ENCODE data around the gene MTRF1.

Gene MTRF1

GRCh38 chr13:41224113-41225110 lies 39.0 kb downstream of the MTRF1 start:
- no peak for DNase-seq (ENCODE audit: low read depth in 2 of 3, low spot score in 2 of 3)

GRCh38 chr13:41222259-41222852 lies 41.0 kb downstream of the MTRF1 start:
- peak; percentile 4 to 14 (median 10) for DNase-seq (ENCODE audit: low read depth in 2 of 3, low spot score in 2 of 3)

GRCh38 chr13:41220401-41220800 lies 43.0 kb downstream of the MTRF1 start:
- no peak for DNase-seq (ENCODE audit: low read depth in 2 of 3, low spot score in 2 of 3)

- no peak for DNase-seq (ENCODE audit: low read depth in 2 of 3, low spot score in 2 of 3)
Observed at GRCh38 chr13:41216160-41216559, 47.2 kb downstream of the MTRF1 start.

DNA sequence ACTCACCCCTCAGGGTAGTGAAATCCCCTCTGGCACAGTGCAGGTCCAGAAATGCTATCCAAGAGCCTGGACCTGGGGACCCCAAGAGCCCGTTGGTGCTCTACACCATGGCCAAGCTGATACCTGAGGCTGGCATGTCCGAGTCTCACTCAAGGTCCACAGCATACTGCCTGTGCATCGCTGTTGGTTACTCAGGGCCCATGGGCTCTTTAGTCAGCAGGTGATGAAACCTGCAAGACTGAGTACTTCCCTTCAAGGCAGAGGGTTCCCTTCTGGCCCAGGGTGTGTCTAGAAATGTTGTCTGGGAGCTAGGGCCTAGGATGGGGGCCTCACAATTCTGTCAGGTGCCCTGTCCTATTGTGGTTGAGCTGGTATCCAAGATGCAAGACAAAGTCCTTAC lies 49.5 kb downstream of the MTRF1 start:
- DNase-seq (ENCODE audit: low read depth in 2 of 3, low spot score in 2 of 3) = no peak

- DNase-seq (ENCODE audit: low read depth in 2 of 3, low spot score in 2 of 3) = no peak
Observed at GRCh38 chr13:41213316-41213715, 50.1 kb downstream of the MTRF1 start.

DNA sequence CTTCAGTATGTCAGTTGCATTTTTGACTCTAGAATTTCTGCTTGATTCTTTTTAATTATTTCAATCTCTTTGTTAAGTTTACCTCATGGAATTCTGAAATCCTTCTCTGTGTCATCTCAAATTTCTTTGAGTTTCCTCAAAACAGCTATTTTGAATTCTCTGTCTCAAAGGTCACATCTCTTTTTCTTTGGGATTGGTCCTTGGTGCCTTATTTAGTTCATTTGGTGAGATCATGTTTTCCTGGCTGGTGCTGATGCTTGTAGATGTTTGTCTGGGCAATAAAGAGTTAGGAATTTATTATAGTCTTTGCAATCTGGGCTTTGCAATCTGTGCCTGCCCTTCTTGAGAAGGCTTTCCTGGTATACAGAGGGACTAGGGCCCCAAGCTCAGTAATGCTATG lies 50.5 kb downstream of the MTRF1 start:
- DNase-seq (ENCODE audit: low read depth in 2 of 3, low spot score in 2 of 3) = no peak

- DNase-seq (ENCODE audit: low read depth in 2 of 3, low spot score in 2 of 3) = no peak
Observed at GRCh38 chr13:41211062-41211461, 52.3 kb downstream of the MTRF1 start.

DNA sequence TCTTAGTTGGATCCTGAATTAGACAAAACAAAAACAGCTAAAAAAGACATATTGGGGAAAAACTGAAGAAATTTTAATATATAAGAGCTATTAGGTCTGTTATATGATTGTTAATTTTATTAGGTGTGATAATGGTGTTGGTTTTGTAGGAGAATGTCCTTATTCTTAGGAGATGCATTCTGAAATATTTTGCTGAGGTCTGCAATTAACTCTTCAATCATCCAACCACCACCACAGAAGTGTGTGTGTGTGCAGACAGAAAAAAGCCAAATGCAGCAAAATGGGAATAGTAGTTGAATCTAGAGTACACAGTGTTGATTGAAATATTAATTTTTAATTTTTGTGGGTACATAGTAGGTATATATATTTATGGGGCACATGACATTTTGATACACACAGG lies 56.9 kb downstream of the MTRF1 start:
- DNase-seq (ENCODE audit: low read depth in 2 of 3, low spot score in 2 of 3) = no peak

- no peak for DNase-seq (ENCODE audit: low read depth in 2 of 3, low spot score in 2 of 3)
Observed at GRCh38 chr13:41203810-41204209, 59.6 kb downstream of the MTRF1 start.

DNA sequence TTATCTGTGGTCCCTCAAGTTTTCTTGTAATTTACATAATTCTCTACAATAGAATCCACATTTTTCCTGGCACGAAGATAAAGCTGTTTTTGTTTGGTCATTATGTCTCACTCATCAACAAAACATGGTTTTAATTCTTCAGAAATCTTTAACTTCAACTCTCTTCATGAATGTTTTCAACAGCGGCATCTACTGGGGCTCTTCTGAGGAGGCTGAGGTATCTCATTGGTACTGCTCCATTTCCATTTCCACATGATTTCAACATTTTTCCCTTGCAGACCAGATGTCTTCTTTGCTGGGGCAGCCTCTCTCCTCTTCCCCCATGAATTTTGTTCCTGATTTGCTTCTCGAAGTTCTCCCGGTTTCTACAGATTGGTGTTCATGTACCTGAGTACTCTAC lies 63.2 kb downstream of the MTRF1 start:
- DNase-seq (ENCODE audit: low read depth in 2 of 3, low spot score in 2 of 3) = no peak

GRCh38 chr13:41199526-41199925 lies 63.9 kb downstream of the MTRF1 start:
- DNase-seq (ENCODE audit: low read depth in 2 of 3, low spot score in 2 of 3) = no peak

- DNase-seq (ENCODE audit: low read depth in 2 of 3, low spot score in 2 of 3) = no peak
Observed at GRCh38 chr13:41199079-41199478, 64.3 kb downstream of the MTRF1 start.

DNA sequence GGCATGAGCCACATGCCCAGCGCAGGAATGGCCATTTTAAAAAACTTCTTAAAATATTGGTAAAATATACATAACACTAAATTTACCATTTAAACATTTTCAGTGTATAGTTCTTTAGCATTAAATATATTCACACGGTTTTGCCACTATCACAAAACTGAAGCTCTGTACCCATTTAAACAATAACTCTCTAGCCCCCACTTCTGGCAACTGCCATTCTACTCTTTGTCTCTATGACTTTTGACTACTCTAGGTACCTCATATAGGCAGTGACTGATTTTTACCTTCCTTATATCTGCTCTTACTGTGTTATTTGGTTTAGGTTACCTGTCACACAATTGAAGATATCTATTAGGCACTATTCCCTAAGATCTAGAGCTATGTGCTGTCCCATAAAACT lies 66.8 kb downstream of the MTRF1 start:
- DNase-seq (ENCODE audit: low read depth in 2 of 3, low spot score in 2 of 3) = no peak

GRCh38 chr13:41196011-41196410 lies 67.4 kb downstream of the MTRF1 start:
- no peak for DNase-seq (ENCODE audit: low read depth in 2 of 3, low spot score in 2 of 3)

DNA sequence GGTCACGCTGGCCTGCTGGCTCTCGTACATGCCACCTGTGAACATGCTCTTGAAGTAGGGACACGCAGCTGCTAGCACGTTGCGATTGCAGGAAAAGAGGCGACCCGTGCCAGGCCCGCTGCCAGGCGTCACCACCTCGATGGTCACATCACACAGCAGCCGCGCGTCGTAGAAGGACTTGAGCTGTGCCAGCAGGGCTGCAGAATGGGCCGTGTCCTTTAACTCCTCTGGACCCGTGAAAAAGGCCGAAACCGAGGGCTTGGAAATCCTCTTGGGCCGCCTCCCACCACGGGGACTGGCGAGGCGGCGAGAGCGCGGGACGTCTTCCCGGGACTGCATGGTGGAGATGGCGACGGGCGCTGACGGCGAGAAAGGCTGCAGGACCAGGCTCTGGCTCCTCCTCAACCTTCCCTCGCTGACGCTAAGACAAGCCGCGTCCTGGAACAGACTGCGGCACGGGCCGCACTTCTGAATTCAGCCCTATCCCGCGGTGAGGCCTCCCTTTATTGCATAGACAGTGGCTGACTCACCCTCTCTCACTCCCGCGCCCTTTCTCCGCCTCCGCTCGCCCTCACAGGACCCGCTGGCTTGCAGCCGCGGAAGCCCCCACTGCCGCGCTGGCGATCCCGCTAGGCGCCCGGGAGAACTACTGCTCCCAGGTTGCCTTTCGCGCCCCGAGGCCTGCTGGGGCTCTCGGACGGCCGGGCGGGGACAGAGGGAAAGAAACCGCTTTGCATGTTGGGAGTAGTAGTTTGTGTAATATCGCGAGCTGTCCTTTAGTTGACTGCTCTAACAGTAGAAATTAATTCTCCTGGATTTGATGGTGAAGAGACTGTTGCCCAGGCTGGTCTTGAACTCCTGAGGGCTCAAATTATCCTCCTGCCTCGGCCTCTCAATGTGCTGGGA lies 69.2 kb downstream of the MTRF1 start, which contains the start of gene KBTBD7:
Gene KBTBD7 (minus strand): TSS at position 651 of the 906 bp plus-strand sequence. CDS start 312 bp downstream, at position 339.
- DNase-seq (ENCODE audit: low read depth in 2 of 3, low spot score in 2 of 3) = peak; percentile 83 to 93 (median 85)

DNA sequence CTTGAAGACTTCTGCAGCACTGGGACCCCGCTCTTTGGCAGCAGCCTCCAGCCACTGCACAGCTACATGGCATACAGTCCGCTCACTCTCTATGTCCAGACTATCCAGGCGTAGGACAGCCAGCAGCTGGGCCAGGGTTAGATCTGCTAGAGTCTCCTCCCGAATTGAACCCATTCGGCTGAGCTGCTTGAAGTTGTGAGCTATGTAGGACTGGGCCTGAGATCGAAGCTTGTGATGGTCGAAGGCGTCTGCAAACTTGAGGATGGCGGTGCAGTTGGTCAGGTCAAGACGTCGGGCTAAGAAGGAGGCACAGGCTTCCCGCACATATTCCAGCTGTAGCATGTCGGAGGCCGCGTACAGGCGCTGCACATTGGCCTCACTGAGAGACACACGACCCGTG lies 69.9 kb downstream of the MTRF1 start:
- no peak for DNase-seq (ENCODE audit: low read depth in 2 of 3, low spot score in 2 of 3)

DNA sequence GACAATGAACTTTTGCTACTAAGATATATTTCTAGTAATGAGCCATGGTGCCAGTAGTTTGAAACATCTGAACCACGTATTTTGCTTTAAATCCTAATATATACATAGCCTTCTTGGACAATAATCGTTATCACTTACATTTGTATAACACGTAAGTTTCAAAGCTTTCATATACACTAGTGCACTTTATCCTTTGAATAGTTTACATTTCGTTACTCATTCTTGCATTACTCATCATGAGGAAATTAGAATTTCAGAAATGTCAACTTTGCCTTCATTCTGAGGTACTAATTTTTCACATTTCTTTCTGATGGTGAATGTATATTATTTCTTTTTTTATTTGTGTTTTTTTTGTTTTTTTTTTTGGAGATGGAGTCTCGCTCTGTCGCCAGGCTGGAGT lies 74.8 kb downstream of the MTRF1 start:
- no peak for DNase-seq (ENCODE audit: low read depth in 2 of 3, low spot score in 2 of 3)

DNA sequence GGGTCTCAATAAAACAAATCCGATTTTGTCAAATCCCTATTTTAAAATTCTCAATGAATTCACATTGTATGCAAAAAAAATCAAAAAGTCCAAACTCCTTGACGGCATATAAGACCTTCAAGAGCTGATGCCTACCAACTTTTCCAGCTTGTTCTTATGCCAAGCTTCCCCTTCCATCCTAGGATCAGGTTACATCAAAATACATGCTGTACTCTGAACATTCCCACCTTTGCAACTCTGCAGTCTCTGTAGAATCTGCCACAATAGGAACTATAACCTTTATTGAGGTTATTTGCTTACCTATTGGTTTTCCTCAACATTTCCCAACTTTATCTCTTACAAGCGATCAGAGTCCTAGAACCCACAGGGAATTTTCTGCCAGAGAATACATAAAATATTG lies 76.9 kb downstream of the MTRF1 start:
- no peak for DNase-seq (ENCODE audit: low read depth in 2 of 3, low spot score in 2 of 3)

GRCh38 chr13:41182231-41182630 lies 81.1 kb downstream of the MTRF1 start:
- no peak for DNase-seq (ENCODE audit: low read depth in 2 of 3, low spot score in 2 of 3)

- no peak for DNase-seq (ENCODE audit: low read depth in 2 of 3, low spot score in 2 of 3)
Observed at GRCh38 chr13:41179593-41180250, 83.7 kb downstream of the MTRF1 start.

All from activated CD8-positive, alpha-beta memory T cell treated with anti-CD3 and anti-CD28 coated beads for 48 hours (primary cell).